Immature natural killer cell (primary cell): ENCODE data around the gene RGS1. TPM values are rescaled to one million over a fixed set of nuclear protein-coding genes. Genes with fewer than 3 reads are reported as not detected.
"Not testable (repeated sequence)": the region's sequence is repeated elsewhere in the genome, so short reads cannot be mapped to it uniquely, and the experiment has no call there.

Experiments used
- DNase-seq, 3 donors: peaks; one replicate each; pipeline ENCODE4 v3.0.0; 2022; ENCODE audit warnings: mixed read lengths in 1 of 3
- H3K27ac Mint-ChIP-seq, 6 donors: one replicate each; pipeline ENCODE4 v1.8.0; 2020; ENCODE audit warnings: mixed read lengths in 6 of 6, mild to moderate bottlenecking in 5 of 6, inconsistent platforms in 4 of 6, moderate library complexity in 3 of 6
- H3K27me3 Mint-ChIP-seq, 3 donors: one replicate each; pipeline ENCODE4 v1.8.0; 2020 to 2021; ENCODE audit warnings: low read depth in 3 of 3, mild to moderate bottlenecking in 3 of 3, mixed read lengths in 3 of 3, moderate library complexity in 3 of 3, inconsistent platforms in 1 of 3
- H3K36me3 Mint-ChIP-seq, 3 donors: one replicate each; pipeline ENCODE4 v1.8.0; 2020; ENCODE audit warnings: mixed read lengths in 3 of 3, inconsistent platforms in 2 of 3, mild to moderate bottlenecking in 2 of 3
- H3K4me1 Mint-ChIP-seq, 2 donors: one replicate each; pipeline ENCODE4 v1.8.0; 2020; ENCODE audit warnings: inconsistent platforms in 2 of 2, mild to moderate bottlenecking in 2 of 2, mixed read lengths in 2 of 2, moderate library complexity in 1 of 2
- H3K4me3 Mint-ChIP-seq, 5 donors: one replicate each; pipeline ENCODE4 v1.8.0; 2020; ENCODE audit warnings: mild to moderate bottlenecking in 5 of 5, mixed read lengths in 5 of 5, inconsistent platforms in 3 of 5, moderate library complexity in 3 of 5
- H3K9me3 Mint-ChIP-seq, 6 donors: one replicate each; pipeline ENCODE4 v1.8.0; 2020; ENCODE audit warnings: mild to moderate bottlenecking in 6 of 6, mixed read lengths in 6 of 6, inconsistent platforms in 4 of 6, moderate library complexity in 3 of 6
- polyA plus RNA-seq, 3 donors: library from polyadenylated mRNA; unstranded; fragments of 300-500 nt; fragmentation: Illumina TruSeq; gene quantifications; one replicate each; pipeline ENCODE4 v1.2.3, GENCODE V29; 2021

The RGS1 gene, protein sequence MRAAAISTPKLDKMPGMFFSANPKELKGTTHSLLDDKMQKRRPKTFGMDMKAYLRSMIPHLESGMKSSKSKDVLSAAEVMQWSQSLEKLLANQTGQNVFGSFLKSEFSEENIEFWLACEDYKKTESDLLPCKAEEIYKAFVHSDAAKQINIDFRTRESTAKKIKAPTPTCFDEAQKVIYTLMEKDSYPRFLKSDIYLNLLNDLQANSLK
- 10 to 100 TPM; 35.5 to 51.9 (median 35.7) TPM for polyA plus RNA-seq

DNA sequence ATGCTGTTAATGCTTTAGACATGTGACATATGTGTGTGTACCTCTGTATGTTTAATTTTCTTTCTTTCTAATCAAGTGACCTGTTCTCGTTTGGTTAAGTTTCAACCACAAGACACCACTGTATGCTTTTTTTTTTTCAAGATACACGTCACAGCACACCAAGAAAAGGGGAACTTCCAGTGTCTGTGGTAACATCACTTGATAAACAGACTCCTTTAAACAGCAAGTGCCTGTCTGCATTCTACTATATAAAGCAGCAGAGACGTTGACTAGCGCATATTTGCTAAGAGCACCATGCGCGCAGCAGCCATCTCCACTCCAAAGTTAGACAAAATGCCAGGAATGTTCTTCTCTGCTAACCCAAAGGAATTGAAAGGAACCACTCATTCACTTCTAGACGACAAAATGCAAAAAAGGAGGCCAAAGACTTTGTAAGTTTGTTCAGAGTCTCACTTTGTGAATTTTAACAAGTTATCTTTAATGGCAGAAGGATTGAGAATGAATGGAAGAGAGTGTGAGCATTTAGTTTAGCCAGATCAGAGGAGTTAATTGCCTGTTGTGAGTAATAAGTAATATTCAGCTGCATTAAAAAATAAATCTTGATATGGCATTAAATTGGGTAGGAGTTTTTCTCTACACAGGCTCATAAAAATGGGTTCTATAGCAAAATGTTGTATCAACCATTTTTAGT is at the start of gene RGS1:
Gene RGS1, plus strand, starts transcription at position 275 of the 691 bp plus-strand sequence. Its CDS starts 20 bp downstream, at position 295.
- H3K27ac Mint-ChIP-seq, result peak within 1 kb of the TSS; percentile 93 to 98 (median 96)
- H3K36me3 Mint-ChIP-seq, result peaks cover 0 to 2% (median 1%) of the 10 kb centered on the region in 3 donors
- DNase-seq, result peak; percentile 85 to 89 (median 86)
- peaks cover 42 to 59% of the 10 kb centered on the region in 2 donors for H3K4me1 Mint-ChIP-seq
- H3K9me3 Mint-ChIP-seq, result peaks cover 0 to 2% (median 0%) of the 10 kb centered on the region in 6 donors
- peak within 1 kb of the TSS; percentile 66 to 86 (median 86) for H3K4me3 Mint-ChIP-seq
- H3K27me3 Mint-ChIP-seq, result peaks cover 7 to 8% (median 8%) of the 10 kb centered on the region in 3 donors

DNA sequence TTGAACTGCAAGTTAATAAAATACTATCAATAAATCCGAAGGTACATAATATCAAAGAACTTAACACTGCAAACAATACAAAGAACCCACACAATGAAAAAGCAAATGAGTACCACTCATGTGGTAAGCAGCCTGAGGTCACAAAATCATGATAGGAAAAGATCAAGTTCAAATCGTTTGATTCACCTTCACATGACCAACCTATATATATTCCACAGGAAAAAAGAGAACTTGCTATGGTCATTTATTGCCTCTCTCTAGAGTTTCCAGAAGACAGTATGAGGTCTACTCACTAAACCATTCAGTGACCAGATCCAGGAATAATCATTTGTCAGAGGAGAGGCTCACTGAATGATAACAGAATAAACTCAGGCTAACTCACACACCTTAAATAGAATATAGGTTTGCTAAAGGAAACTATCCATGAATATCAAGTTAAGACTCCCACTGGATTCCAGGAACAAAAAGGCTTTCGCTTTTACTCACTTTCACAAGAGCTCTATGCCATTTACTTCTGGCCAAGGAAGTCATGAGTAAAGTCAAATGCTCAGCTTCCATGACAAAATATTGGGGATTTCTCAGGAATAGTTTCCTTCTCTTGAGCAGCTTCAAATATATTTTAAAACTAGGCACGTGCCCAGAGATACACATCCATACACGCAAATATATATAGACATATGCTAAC is 48.3 kb upstream of the RGS1 start:
- Mint-ChIP-seq H3K36me3 (peaks cover 0 to 4% (median 0%) of the 10 kb centered on the region in 3 donors), H3K4me1 (peaks cover 37 to 60% of the 10 kb centered on the region in 2 donors), H3K4me3 (no peak overlapping the region), H3K27ac (peak overlapping the region in 1 of 6 donors; percentile 5), H3K9me3 (no peaks in the 10 kb centered on the region), H3K27me3 (peaks cover 2 to 5% (median 4%) of the 10 kb centered on the region in 3 donors)
- no peak for DNase-seq

DNA sequence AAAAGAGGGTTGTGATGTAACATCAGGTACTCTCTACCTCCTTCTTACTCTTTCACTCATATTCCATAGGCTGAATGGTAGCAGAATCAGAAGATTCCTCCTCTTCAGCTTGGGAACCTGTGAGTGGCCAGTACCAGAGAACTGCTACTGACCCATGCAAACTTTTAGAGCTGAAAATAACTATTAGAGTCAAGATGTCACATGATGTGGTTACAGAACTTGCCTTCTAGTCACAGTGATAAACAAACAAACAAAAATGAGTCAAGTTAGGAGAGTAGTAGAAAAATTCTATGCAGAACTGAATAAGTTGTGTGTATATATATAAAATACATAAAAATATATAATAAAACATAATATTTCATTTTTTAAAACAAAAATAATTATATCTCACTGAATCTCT is 47.6 kb upstream of the RGS1 start:
- Mint-ChIP-seq H3K27me3 (peaks cover 2 to 7% (median 4%) of the 10 kb centered on the region in 3 donors), H3K4me1 (peaks cover 31 to 53% of the 10 kb centered on the region in 2 donors), H3K27ac (peak overlapping the region in 1 of 6 donors; percentile 5), H3K9me3 (no peaks in the 10 kb centered on the region), H3K4me3 (no peak overlapping the region), H3K36me3 (peaks cover 0 to 4% (median 0%) of the 10 kb centered on the region in 3 donors)
- no peak for DNase-seq

DNA sequence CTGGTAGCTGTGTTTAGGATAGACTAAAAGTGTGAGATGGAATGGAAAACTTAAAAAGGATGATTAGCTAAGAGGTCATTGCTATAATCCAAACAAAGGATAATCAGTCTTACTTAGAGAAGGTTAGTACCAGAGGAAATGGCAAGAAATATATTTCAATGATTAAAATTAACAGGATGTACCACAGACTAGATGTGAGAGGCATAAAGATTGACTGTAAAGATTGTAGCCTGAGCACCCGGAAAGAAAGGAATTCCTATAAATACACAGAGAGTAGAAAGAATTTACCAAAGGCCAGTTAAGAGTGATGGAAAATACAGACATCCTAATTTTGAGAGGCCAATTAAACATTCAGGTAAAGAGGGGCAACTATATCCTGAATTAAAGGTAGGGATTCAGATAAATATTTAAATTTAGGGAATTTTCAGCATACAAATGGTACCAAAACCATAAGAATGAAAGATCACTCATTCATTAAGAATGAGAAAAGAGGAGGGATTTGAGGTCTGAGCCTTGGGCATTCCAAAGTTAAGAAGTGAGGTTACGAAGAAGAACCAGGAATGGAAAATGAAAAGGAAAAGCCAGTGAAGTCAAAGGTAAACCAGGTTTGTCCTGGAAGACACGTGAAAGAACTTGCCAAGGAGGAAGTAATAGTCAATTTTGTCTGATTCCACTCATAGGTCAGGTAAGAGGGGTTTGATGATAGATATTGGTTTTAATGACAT is 46.4 kb upstream of the RGS1 start:
- Mint-ChIP-seq H3K9me3 (no peaks in the 10 kb centered on the region), H3K4me3 (no peak overlapping the region), H3K36me3 (peaks cover 0 to 4% (median 0%) of the 10 kb centered on the region in 3 donors), H3K27me3 (peaks cover 2 to 11% (median 4%) of the 10 kb centered on the region in 3 donors), H3K4me1 (peaks cover 25 to 41% of the 10 kb centered on the region in 2 donors), H3K27ac (peak overlapping the region in 5 of 6 donors; percentile 2 to 31 (median 17))
- no peak for DNase-seq

DNA sequence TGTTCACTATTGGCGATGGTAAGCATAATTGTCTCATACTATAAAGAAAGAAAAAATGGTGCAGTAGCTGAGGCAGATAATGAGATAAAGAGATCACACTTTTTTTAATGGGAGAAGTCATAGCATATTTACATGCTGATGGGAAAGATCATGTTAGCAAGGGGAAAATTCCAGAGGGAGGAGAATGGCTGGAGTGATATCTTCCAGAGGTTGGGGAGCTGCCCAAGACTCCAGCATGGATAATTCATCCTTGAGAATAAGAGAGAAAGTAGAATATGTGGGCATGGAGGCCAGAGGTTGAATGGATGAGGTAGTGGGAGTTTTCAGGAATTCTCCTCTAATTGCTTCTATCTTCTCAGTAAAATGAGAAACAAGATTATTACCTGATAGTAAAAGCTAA is 45.8 kb upstream of the RGS1 start:
- peaks cover 0 to 4% (median 0%) of the 10 kb centered on the region in 3 donors for H3K36me3 Mint-ChIP-seq
- H3K27ac Mint-ChIP-seq, result peak overlapping the region; percentile 2 to 71 (median 38)
- no peaks in the 10 kb centered on the region for H3K9me3 Mint-ChIP-seq
- no peak for DNase-seq
- H3K4me3 Mint-ChIP-seq, result no peak overlapping the region
- H3K27me3 Mint-ChIP-seq, result peaks cover 0 to 11% (median 4%) of the 10 kb centered on the region in 3 donors
- H3K4me1 Mint-ChIP-seq, result peaks cover 19 to 34% of the 10 kb centered on the region in 2 donors

DNA sequence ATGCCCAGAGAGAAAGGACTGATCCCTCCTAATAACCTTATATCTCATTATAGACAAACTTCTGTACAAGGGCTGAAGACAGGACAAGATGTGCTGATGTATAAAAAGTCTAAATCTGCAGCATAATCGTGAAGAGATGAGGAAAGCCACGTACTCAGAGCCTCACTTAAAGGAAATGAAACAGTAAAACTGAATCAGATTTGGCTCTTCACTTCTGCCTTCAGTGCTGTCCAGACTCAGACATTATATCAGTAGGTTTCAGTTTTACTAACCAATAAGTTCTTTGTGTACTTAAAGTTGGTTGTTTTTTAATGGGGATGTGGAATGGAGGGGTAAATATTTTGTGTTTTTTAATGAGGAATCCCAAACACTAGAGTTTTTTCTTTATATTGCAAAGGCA is 45.3 kb upstream of the RGS1 start:
- Mint-ChIP-seq H3K36me3 (peaks cover 0 to 4% (median 0%) of the 10 kb centered on the region in 3 donors), H3K4me1 (peaks cover 19 to 31% of the 10 kb centered on the region in 2 donors), H3K27ac (peak overlapping the region; percentile 27 to 71 (median 44)), H3K9me3 (no peaks in the 10 kb centered on the region), H3K27me3 (peaks cover 0 to 11% (median 4%) of the 10 kb centered on the region in 3 donors), H3K4me3 (no peak overlapping the region)
- DNase-seq, result no peak

DNA sequence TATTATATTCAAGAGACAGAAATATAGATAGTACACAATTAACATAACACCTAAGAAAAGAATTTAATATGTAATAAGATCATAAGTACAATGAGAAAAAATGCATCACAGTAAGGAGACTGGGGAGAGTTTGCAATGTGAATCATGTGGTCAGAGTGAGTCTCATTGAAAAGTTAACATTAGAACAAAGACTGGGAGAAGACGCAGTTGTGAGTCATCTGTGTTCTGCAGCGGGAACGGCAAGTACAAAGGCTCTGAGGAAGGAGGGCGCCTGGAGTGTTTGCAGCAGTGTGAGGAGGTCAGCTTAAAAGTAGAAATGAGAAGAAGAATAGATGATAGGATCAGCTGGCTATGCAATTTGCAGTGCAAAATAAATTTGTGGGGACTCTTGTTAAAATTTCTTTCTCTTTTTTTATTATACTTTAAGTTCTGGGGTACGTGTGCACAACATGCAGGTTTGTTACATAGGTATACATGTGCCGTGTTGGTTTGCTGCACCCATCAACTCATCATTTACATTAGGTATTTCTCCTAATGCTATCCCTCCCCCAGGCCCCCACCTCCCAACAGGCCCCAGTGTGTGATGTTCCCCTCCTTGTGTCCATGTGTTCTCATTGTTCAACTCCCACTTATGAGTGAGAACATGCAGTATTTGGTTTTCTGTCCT is 44.4 kb upstream of the RGS1 start:
- DNase-seq, H3K9me3 Mint-ChIP-seq, H3K36me3 Mint-ChIP-seq: not testable (repeated sequence)
- H3K4me1 Mint-ChIP-seq, result peaks cover 19 to 31% of the 10 kb centered on the region in 2 donors
- peak overlapping the region in 1 of 5 donors; percentile 4 for H3K4me3 Mint-ChIP-seq
- peaks cover 0 to 11% (median 4%) of the 10 kb centered on the region in 3 donors for H3K27me3 Mint-ChIP-seq
- H3K27ac Mint-ChIP-seq, result peak overlapping the region in 3 of 6 donors; percentile 36 to 54 (median 46)

DNA sequence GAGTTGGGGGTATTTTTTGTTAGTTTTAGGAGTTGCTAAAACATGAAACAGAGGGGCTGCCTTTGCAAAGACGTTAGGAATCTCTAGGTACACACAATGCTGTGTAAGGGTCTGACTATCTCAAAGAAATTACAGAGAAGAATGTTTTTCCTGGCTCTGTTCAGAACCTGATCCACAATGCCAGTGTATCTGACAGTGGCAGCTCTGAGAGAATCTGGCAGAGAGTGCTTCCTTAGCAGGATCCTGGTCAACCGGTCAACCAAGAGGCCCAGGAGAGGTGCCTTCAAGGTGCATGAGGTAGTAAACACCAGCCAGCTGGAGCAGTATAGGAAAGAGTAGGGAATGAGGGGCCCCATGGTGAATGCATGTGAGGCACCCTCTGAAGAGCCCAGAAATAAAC is 40.9 kb upstream of the RGS1 start:
- Mint-ChIP-seq H3K9me3 (no peaks in the 10 kb centered on the region), H3K36me3 (peaks cover 0 to 4% (median 0%) of the 10 kb centered on the region in 3 donors), H3K4me1 (peaks cover 33 to 38% of the 10 kb centered on the region in 2 donors), H3K27ac (no peak overlapping the region), H3K4me3 (no peak overlapping the region), H3K27me3 (peaks cover 0 to 8% (median 7%) of the 10 kb centered on the region in 3 donors)
- no peak for DNase-seq

DNA sequence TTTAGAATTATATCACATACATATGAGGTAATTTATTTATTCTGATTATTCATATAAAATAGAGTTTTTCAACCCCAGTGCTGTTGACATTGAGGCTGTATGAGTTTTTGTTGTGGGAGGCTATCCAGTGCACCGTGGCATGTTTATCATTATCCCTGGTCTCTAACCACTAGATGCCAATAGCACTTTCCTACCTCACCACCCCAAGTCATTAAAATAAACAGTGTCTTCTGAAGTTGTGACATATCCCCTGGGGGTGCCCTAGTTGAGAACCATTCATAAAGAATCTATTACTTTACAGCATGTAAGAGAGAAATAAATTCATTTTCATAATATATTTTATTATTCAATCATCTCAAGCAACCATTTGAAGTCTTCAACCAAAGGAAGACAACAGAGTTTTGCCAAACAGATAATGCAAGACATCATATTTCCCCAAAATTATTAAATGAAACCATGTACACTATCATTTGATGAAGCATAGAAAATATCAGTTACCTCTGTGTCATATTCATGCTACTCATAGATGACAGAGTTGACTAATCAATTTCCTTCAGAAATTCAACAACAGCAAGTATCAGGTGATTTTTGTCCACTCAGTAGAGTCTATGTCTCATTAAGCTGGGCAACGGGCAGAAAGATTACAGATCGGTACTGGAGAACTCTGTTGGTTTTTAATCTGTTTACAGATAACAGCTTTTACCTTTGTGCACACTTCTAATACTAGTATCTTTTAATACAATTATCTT is 39.5 kb upstream of the RGS1 start:
- H3K27ac Mint-ChIP-seq, result peak overlapping the region in 1 of 6 donors; percentile 4
- DNase-seq, result no peak
- peaks cover 0 to 1% (median 0%) of the 10 kb centered on the region in 3 donors for H3K36me3 Mint-ChIP-seq
- no peaks in the 10 kb centered on the region for H3K9me3 Mint-ChIP-seq
- no peak overlapping the region for H3K4me3 Mint-ChIP-seq
- H3K4me1 Mint-ChIP-seq, result peaks cover 23 to 26% of the 10 kb centered on the region in 2 donors
- peaks cover 0 to 8% (median 7%) of the 10 kb centered on the region in 3 donors for H3K27me3 Mint-ChIP-seq

DNA sequence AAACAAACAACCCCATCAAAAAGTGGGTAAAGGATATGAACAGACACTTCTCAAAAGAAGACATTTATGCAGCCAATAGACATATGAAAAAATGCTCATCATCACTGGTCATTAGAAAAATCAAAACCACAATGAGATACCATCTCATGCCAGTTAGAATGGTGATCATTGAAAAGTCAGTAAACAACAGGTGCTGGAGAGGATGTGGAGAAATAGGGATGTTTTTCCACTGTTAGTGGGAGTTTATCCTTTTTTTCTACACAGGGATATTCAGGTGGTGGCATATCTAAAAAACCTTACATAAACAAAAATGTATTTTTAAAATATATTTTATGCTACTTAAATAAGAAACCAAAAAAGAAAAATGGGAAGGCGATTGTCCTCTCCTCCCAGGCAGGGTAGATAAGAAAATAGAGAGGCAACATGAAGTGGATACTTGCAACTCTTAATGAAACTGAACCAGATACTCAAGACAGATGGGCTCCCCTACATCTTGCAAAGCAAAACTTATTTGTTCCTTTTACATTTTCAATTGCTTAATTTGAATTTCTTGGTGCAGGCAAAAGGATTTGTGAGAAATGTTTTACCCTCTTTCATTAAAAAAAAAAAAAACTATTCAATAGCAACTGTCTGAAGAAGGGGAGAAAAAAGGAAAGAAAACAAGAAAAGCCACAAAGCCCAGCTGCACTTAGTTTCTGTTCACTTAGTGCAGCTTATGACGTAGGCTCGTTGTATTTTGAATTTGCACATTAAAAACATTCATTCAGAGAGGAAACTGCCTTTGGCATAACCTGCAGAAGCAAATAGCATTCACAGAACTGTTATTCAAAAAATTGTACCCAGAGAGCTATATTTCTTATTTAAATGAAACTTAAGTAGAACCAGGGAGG is 36.9 kb upstream of the RGS1 start:
- H3K27me3 Mint-ChIP-seq, result peaks cover 0 to 2% (median 1%) of the 10 kb centered on the region in 3 donors
- H3K9me3 Mint-ChIP-seq, result no peaks in the 10 kb centered on the region
- peaks cover 32 to 35% of the 10 kb centered on the region in 2 donors for H3K4me1 Mint-ChIP-seq
- H3K27ac Mint-ChIP-seq, result peak overlapping the region; percentile 74 to 93 (median 90)
- H3K4me3 Mint-ChIP-seq, result peak overlapping the region in 4 of 5 donors; percentile 31 to 74 (median 50)
- DNase-seq, result peak; percentile 43 to 64 (median 55)
- H3K36me3 Mint-ChIP-seq, result no peaks in the 10 kb centered on the region

DNA sequence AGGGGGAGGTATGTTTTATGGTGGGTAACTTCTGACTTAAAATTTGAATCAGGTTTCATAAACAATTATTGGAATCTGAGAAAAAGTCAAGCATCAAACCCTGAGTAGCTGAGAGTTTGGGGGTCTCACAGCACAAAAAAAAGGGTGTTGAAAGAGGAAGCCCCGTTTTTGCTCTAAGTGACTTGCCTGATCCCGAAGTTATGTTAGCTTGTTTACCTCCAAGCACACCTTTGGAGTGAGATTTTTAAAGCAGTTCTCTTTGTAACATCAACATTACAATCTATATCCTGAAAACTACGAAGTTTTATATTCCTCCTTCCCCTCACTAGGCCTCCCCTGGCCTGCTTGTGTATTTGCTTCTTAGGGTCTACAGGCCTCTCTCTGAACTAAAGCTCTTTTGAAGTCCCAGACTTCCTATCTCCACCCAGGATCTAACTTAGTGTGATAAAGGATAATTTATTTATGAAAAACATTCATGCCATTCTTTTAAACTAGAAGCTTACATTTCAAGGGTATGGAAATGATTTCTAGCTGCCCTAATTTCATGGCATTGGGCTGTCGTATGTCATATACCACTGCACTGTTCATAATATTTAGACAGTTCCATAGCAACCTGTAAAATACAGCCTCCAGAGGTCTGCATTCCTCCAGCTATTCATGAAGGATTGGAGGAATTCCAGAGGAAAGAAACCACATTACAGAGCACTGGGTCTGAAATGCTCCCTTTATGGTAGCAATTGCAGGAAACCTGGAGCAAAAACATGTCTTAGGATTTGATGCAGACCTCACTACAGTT is 36.1 kb upstream of the RGS1 start:
- Mint-ChIP-seq H3K4me3 (peak overlapping the region in 3 of 5 donors; percentile 49 to 74 (median 51)), H3K4me1 (peaks cover 38 to 44% of the 10 kb centered on the region in 2 donors), H3K27ac (peak overlapping the region; percentile 74 to 93 (median 90)), H3K36me3 (no peaks in the 10 kb centered on the region), H3K9me3 (no peaks in the 10 kb centered on the region), H3K27me3 (peaks cover 0 to 2% (median 0%) of the 10 kb centered on the region in 3 donors)
- DNase-seq, result no peak
